ENCODE results near the gene PLXNA4.

PLXNA4 gene

GRCh38 chr7:132226046-132226956 lies 350.0 kb downstream of the PLXNA4 start:
- DNase-seq (ENCODE audit: low read depth), result no peak
- TF ChIP-seq CTCF (conservative IDR thresholded peaks at IDR 0.05; ENCODE audit: low read depth, low read length), result no peak

DNA sequence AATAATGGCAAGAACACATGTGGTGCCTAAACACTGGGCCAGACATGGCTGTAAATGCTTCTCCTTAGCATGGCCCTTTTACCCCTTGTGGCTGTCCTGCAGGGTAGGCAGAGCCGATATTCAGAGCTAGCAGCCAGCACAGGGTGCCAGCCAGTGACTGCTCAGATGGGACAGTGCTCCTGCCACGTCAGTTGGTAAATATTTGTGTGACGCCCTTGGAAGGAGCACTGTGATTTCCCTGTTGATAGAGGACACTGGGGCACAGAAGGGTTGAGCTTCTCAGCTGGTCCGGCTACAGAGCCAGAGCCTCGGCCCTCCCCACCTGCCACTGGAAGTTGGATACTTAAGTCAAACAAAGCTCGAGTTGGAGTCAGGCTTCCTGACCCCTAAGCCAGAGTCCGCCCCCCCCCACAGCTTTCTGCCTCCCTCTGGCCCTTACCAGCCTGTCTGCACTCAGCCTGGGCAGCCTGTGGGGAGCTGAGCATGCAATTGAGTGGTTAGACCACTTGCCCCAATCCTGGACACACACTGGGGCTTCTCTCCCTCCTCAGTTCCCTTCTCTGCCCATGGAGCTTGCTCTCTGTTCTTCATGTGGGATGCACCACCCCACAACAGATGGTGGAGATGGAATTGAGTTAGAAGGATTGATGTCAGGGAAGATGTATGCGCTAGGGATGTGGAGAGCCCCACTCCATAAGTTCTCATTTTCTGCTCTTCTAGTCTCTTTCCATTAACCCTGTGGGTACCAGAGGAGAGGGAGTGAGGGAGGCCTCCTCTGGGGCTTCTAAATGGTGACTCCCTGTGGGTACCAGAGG lies 350.8 kb downstream of the PLXNA4 start:
- no peak for DNase-seq (ENCODE audit: low read depth)
- TF ChIP-seq CTCF (conservative IDR thresholded peaks at IDR 0.05; ENCODE audit: low read depth, low read length), result no peak
- H3K4me3 ChIP-seq (ENCODE audit: low read depth, low read length), result no peak overlapping the region

More at GRCh38 chr7:132226046-132226956, 350.0 kb downstream of the PLXNA4 start:
- H3K4me3 ChIP-seq (ENCODE audit: low read depth, low read length), result no peak overlapping the region

GRCh38 chr7:132221356-132221755 lies 354.9 kb downstream of the PLXNA4 start:
- H3K4me3 ChIP-seq (ENCODE audit: low read depth, low read length), result no peak overlapping the region
- no peak for DNase-seq (ENCODE audit: low read depth)
- TF ChIP-seq CTCF (conservative IDR thresholded peaks at IDR 0.05; ENCODE audit: low read depth, low read length), result no peak

DNA sequence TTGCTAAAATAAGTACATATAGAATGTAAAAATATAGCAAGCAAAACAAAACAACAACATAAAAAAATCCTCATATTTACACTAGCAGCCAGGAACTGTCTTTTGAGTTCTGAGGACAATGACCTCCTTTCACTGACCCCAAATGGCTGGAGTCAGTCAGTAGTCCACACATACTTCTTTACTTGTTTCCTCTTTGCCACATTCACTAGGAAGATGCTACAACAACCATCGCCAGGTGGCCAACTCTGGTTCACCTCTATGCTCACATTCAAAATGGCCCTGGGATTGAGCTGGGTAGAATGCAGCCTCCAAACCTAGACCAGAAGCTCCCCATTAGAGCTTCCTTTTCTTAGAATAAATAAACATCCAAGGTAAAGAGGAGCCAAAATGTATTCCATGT lies 356.2 kb downstream of the PLXNA4 start:
- no peak for DNase-seq (ENCODE audit: low read depth)
- H3K4me3 ChIP-seq (ENCODE audit: low read depth, low read length), result no peak overlapping the region
- no peak for TF ChIP-seq CTCF (conservative IDR thresholded peaks at IDR 0.05; ENCODE audit: low read depth, low read length)

- no peak for TF ChIP-seq CTCF (conservative IDR thresholded peaks at IDR 0.05; ENCODE audit: low read depth, low read length)
- H3K4me3 ChIP-seq (ENCODE audit: low read depth, low read length), result no peak overlapping the region
- no peak for DNase-seq (ENCODE audit: low read depth)
These were observed 357.4 kb downstream of the PLXNA4 start for GRCh38 chr7:132218876-132219275.

- H3K4me3 ChIP-seq (ENCODE audit: low read depth, low read length), result no peak overlapping the region
- no peak for TF ChIP-seq CTCF (conservative IDR thresholded peaks at IDR 0.05; ENCODE audit: low read depth, low read length)
- no peak for DNase-seq (ENCODE audit: low read depth)
These were observed 359.3 kb downstream of the PLXNA4 start for GRCh38 chr7:132216847-132217525.

Measured in choroid plexus epithelial cell (primary cell).